H1 (cell line): ENCODE results near the gene ENO3. TPM values are rescaled to one million over a fixed set of nuclear protein-coding genes. Genes with fewer than 3 reads are reported as not detected.

Experiments used
- CTCF ChIA-PET: fragments of 300-600 bp; sonication (Branson Sonifier 250); formaldehyde crosslinking; loops from one replicate; lab custom pipeline; 2021; ENCODE audit not compliant: partially characterized antibody; lab: Charles Lee
- POLR2A ChIA-PET: fragments of 300-600 bp; sonication (Branson Sonifier 250); formaldehyde crosslinking; loops from one replicate; lab custom pipeline; 2021; ENCODE audit warnings: inconsistent platforms; ENCODE audit not compliant: partially characterized antibody; lab: Charles Lee
- DNase-seq, 2 experiments: peaks; one replicate each; pipeline versions ENCODE4 v3.0.0 to v3.0.0-alpha.2; 2010 to 2022; ENCODE audit warnings: low spot score in 2 of 2, low read depth in 1 of 2, mixed read lengths in 1 of 2
- FAIRE-seq: peaks from 2 replicates; lab custom pipeline; 2011; peaks lifted over from hg19 to GRCh38; lab: Jason Lieb, UNC
- H2AFZ ChIP-seq: 2 replicates; pipeline ENCODE4 v1.8.1; 2012; ENCODE audit warnings: low read length, inconsistent platforms
- H2AK5ac ChIP-seq: 2 replicates; pipeline ENCODE4 v1.6.1; 2013; ENCODE audit warnings: low read depth, low read length
- H2BK120ac ChIP-seq: replicated peaks from 2 replicates; pipeline ENCODE3; 2013; ENCODE audit warnings: low read depth, low read length, inconsistent platforms
- H2BK12ac ChIP-seq: 2 replicates; pipeline ENCODE4 v1.6.1; 2013; ENCODE audit warnings: low read depth, low read length
- H2BK15ac ChIP-seq: 2 replicates; pipeline ENCODE4 v1.6.1; 2013; ENCODE audit warnings: low read length
- H2BK20ac ChIP-seq: 2 replicates; pipeline ENCODE4 v1.6.1; 2013; ENCODE audit warnings: low read length
- H2BK5ac ChIP-seq: 2 replicates; pipeline ENCODE4 v1.6.1; 2013; ENCODE audit warnings: low read depth, low read length
- H3K14ac ChIP-seq: 2 replicates; pipeline ENCODE4 v1.6.1; 2013; ENCODE audit warnings: inconsistent platforms; ENCODE audit not compliant: insufficient read length
- H3K18ac ChIP-seq: 2 replicates; pipeline ENCODE4 v1.6.1; 2013; ENCODE audit warnings: low read length; ENCODE audit errors: extremely low read depth
- H3K23ac ChIP-seq: 2 replicates; pipeline ENCODE4 v1.6.1; 2013; ENCODE audit warnings: inconsistent platforms; ENCODE audit not compliant: insufficient read length
- H3K23me2 ChIP-seq: 2 replicates; pipeline ENCODE4 v1.6.1; 2013; ENCODE audit warnings: low read depth, low read length
- H3K27ac ChIP-seq: 2 replicates; pipeline ENCODE4 v1.6.1; 2011; ENCODE audit warnings: low read depth, low read length, inconsistent platforms
- H3K27me3 ChIP-seq, 4 experiments: replicated peaks in 1 of 4; 1 replicate in 1 of 4; 2 replicates in 3 of 4; pipeline versions ENCODE4 v1.6.1 to v1.8.1; 2011 to 2013; ENCODE audit warnings: low read length in 3 of 4, mild to moderate bottlenecking in 3 of 4, inconsistent platforms in 2 of 4, mixed read lengths in 2 of 4, moderate library complexity in 1 of 4; ENCODE audit not compliant: control insufficient read depth in 3 of 4, insufficient read depth in 3 of 4; ENCODE audit errors: extremely low read depth in 1 of 4
- H3K36me3 ChIP-seq, 4 experiments: 2 replicates each; pipeline versions ENCODE4 v1.6.1 to v1.8.1; 2011 to 2013; ENCODE audit warnings: mild to moderate bottlenecking in 4 of 4, low read length in 3 of 4, moderate library complexity in 2 of 4, control low read depth in 1 of 4, inconsistent platforms in 1 of 4; ENCODE audit not compliant: insufficient read depth in 4 of 4, control insufficient read depth in 2 of 4
- H3K4ac ChIP-seq: replicated peaks from 2 replicates; pipeline ENCODE3; 2013; ENCODE audit warnings: low read length, low read depth, mixed read lengths, inconsistent platforms; ENCODE audit not compliant: insufficient read length
- H3K4me1 ChIP-seq, 4 experiments: replicated peaks in 1 of 4; 1 replicate in 1 of 4; 2 replicates in 3 of 4; pipeline versions ENCODE4 v1.6.1 to v1.8.1; 2011 to 2013; ENCODE audit warnings: low read length in 3 of 4, inconsistent platforms in 2 of 4, mixed read lengths in 1 of 4; ENCODE audit not compliant: insufficient read depth in 4 of 4, control insufficient read depth in 3 of 4
- H3K4me2 ChIP-seq, 2 experiments: 2 replicates each; pipeline versions ENCODE4 v1.6.1 to v1.8.1; 2011 to 2013; ENCODE audit warnings: low read depth in 2 of 2, low read length in 2 of 2, control low read depth in 1 of 2, inconsistent platforms in 1 of 2, mild to moderate bottlenecking in 1 of 2; ENCODE audit not compliant: insufficient read depth in 1 of 2
- H3K4me3 ChIP-seq, 4 experiments: fragments of 200-600, 300-600 bp in 1 of 4; sonication (generic), shearing (Covaris generic), sonication (Bioruptor Twin) in 1 of 4; 2 replicates each; pipeline versions ENCODE4 v1.5.1 to v1.8.1; 2011 to 2016; ENCODE audit warnings: low read length in 4 of 4, low read depth in 3 of 4, control low read depth in 2 of 4, inconsistent platforms in 2 of 4, mild to moderate bottlenecking in 2 of 4, mixed read lengths in 1 of 4, moderate library complexity in 1 of 4; ENCODE audit not compliant: insufficient read depth in 2 of 4; ENCODE audit errors: extremely low read depth in 1 of 4
- H3K56ac ChIP-seq: replicated peaks from 2 replicates; pipeline ENCODE3; 2013; ENCODE audit warnings: low read depth, mild to moderate bottlenecking, mixed read lengths, low read length, inconsistent platforms; ENCODE audit not compliant: insufficient read length
- H3K79me1 ChIP-seq: 2 replicates; pipeline ENCODE4 v1.6.1; 2013; ENCODE audit warnings: low read depth, low read length, control low read depth
- H3K79me2 ChIP-seq, 2 experiments: 2 replicates each; pipeline versions ENCODE4 v1.6.1 to v1.8.1; 2012 to 2013; ENCODE audit warnings: low read length in 2 of 2, mild to moderate bottlenecking in 2 of 2, inconsistent platforms in 1 of 2; ENCODE audit not compliant: insufficient read depth in 2 of 2, control insufficient read depth in 1 of 2
- H3K9ac ChIP-seq, 4 experiments: replicated peaks in 1 of 4; 1 replicate in 1 of 4; 2 replicates in 3 of 4; pipeline versions ENCODE4 v1.6.1 to v1.8.1; 2011 to 2013; ENCODE audit warnings: low read depth in 3 of 4, low read length in 3 of 4, control low read depth in 2 of 4, mild to moderate bottlenecking in 2 of 4, moderate library complexity in 2 of 4, inconsistent platforms in 1 of 4; ENCODE audit errors: extremely low read depth in 1 of 4
- H3K9me3 ChIP-seq, 2 experiments: 2 replicates each; pipeline versions ENCODE4 v1.6.1 to v1.8.1; 2012 to 2013; ENCODE audit warnings: mild to moderate bottlenecking in 2 of 2, moderate library complexity in 2 of 2, control low read depth in 1 of 2, inconsistent platforms in 1 of 2, low read depth in 1 of 2, low read length in 1 of 2, mixed read lengths in 1 of 2; ENCODE audit not compliant: insufficient read depth in 2 of 2
- H4K20me1 ChIP-seq, 2 experiments: replicated peaks in 1 of 2; 2 replicates each; pipeline versions ENCODE3 to v1.8.1; 2011 to 2013; ENCODE audit warnings: inconsistent platforms in 2 of 2, low read length in 2 of 2, mild to moderate bottlenecking in 1 of 2; ENCODE audit not compliant: insufficient read depth in 2 of 2, control insufficient read depth in 1 of 2
- H4K5ac ChIP-seq: 2 replicates; pipeline ENCODE4 v1.6.1; 2013; ENCODE audit warnings: low read length, low read depth, mixed read lengths, inconsistent platforms; ENCODE audit not compliant: insufficient read length
- H4K8ac ChIP-seq: 2 replicates; pipeline ENCODE4 v1.8.0; 2013; ENCODE audit warnings: mild to moderate bottlenecking, moderate library complexity, low read length, inconsistent platforms; ENCODE audit not compliant: insufficient read depth; ENCODE audit errors: extremely low read depth
- H4K91ac ChIP-seq: replicated peaks from 2 replicates; pipeline ENCODE3; 2013; ENCODE audit warnings: low read length, mixed read lengths, inconsistent platforms; ENCODE audit not compliant: insufficient read length
- ATF2 ChIP-seq: IDR thresholded peaks from 2 replicates; pipeline ENCODE4 v1.6.1; 2012; ENCODE audit warnings: low read length, inconsistent platforms
- ATF3 ChIP-seq: IDR thresholded peaks from 2 replicates; pipeline ENCODE4 v1.6.1; 2011; ENCODE audit warnings: low read depth, mild to moderate bottlenecking, low read length; ENCODE audit not compliant: insufficient read depth
- TAF7 ChIP-seq: optimal IDR thresholded peaks from 2 replicates; pipeline ENCODE3; 2011; ENCODE audit warnings: low read depth, mild to moderate bottlenecking, inconsistent platforms, low read length, moderate library complexity, borderline replicate concordance
- WGBS, 2 experiments: shearing (Covaris generic) in 1 of 2; methylation state at CpG; one replicate each; pipeline versions ENCODE4 v1.1.6 to v1.1.7; 2013 to 2015; ENCODE audit warnings: low lambda C conversion rate in 2 of 2, mixed read lengths in 2 of 2, inconsistent platforms in 1 of 2, low coverage in 1 of 2, missing lambda C conversion rate in 1 of 2; ENCODE audit not compliant: insufficient replicate concordance in 2 of 2, insufficient coverage in 1 of 2, insufficient read length in 1 of 2; ENCODE audit errors: extremely low coverage in 1 of 2, missing lambda C conversion rate in 1 of 2; 5-methylcytosine and 5-hydroxymethylcytosine counted together
- polyA plus RNA-seq, 7 experiments: library from polyadenylated mRNA; depleted of rRNA in 3 of 7; stranded (reverse) in 5 of 7; unstranded in 2 of 7; fragments of >200 nt in 5 of 7; fragments of 200-250 nt in 2 of 7; gene quantifications; 1 replicate in 5 of 7; 2 replicates in 1 of 7; 4 replicates in 1 of 7; pipeline versions ENCODE4 v1.2.1 to v1.2.3, GENCODE V29; 2011 to 2013; ENCODE audit warnings: missing spikeins in 2 of 7, mixed read lengths in 2 of 7
- total RNA-seq: library from RNA; stranded (reverse); fragmentation: NEBNext Ultra II Directional; extraction: Animal tissue kit (Norgen Biotek cat#: 25700); gene quantifications from 2 replicates; pipeline ENCODE4 v1.2.1, GENCODE V29; 2021

ENO3 gene
- total and polyA plus RNA-seq, 2 of the 8 experiments (the other 6 are each of a cell fraction or from before 2014, with no cell fraction given) = 25.0 to 25.7 TPM

GRCh38 chr17:4908301-4908700, 42.6 kb upstream of the ENO3 start:
- H3K4me1 ChIP-seq = peaks cover 2 to 12% (median 4%) of the 10 kb centered on the region in 4 experiments; a peak in 6 of 7 replicates
- peak overlapping the region; percentile 93 for H4K91ac ChIP-seq
- H3K9me3 ChIP-seq = no peaks in the 10 kb centered on the region
- DNase-seq (no peak), FAIRE-seq (no peak)
- H2AFZ ChIP-seq = 0 out of 2 replicates have a peak overlapping the region, but pooled peaks have one; percentile 3
- peak overlapping the region; percentile 84; the same call in 1 of the 2 replicates for H2AK5ac ChIP-seq
- H4K20me1 ChIP-seq = peaks cover 0 to 3% of the 10 kb centered on the region in 2 experiments
- peaks cover 6% of the 10 kb centered on the region; the same call in 1 of the 2 replicates for H3K23me2 ChIP-seq
- POLR2A ChIA-PET = interaction anchor here (0.7 to 4.4 kb wide), 12 partner anchors 12 to 200 kb away, joined by 3 to 23 read pairs (median 10); partner anchors contain the start of genes PFN1, RNF167, SLC25A11 and SPAG7
- peak overlapping the region; percentile 88; the same call in 1 of the 2 replicates for H2BK5ac ChIP-seq
- 63% methylated on average over 10 of the region's 10 CpGs; no CpG with 5 or more reads in 1 of the 2 experiments for WGBS, 2 experiments
- no peak overlapping the region for H3K23ac ChIP-seq
- CTCF ChIA-PET = interaction anchor here (0.6 to 3.4 kb wide), 28 partner anchors 9 to 292 kb away, joined by 3 to 33 read pairs (median 4); partner anchors contain the start of genes C17orf107, CAMTA2, ENO3 and RNF167
- H3K27me3 ChIP-seq = no peaks in the 10 kb centered on the region
- no peak overlapping the region for H3K9ac ChIP-seq
- H4K5ac ChIP-seq = peak overlapping the region; percentile 4
- H3K18ac ChIP-seq = peak overlapping the region; percentile 38; the same call in 1 of the 2 replicates
- no peak overlapping the region for H3K4ac ChIP-seq
- H2BK20ac ChIP-seq = peak overlapping the region; percentile 66; the same call in 1 of the 2 replicates
- peak overlapping the region; percentile 60 for H4K8ac ChIP-seq
- peak overlapping the region; percentile 95; the same call in 1 of the 2 replicates for H2BK12ac ChIP-seq
- H2BK15ac ChIP-seq = peak overlapping the region; percentile 92; the same call in 1 of the 2 replicates
- no peak overlapping the region for H3K4me3 ChIP-seq
- H2BK120ac ChIP-seq = peak overlapping the region; percentile 43
- H3K4me2 ChIP-seq = peak overlapping the region in 1 of 2 experiments; percentile 3; a peak in 1 of 4 replicates
- no peak overlapping the region for H3K27ac ChIP-seq
- TF ChIP-seq ATF3 = no peak
- no peak for TF ChIP-seq TAF7
- no peak for TF ChIP-seq ATF2
- no peak overlapping the region for H3K14ac ChIP-seq
- H3K56ac ChIP-seq = peak overlapping the region; percentile 75
- H3K79me1 ChIP-seq = no peaks in the 10 kb centered on the region
- H3K79me2 ChIP-seq = no peaks in the 10 kb centered on the region
- no peaks in the 10 kb centered on the region for H3K36me3 ChIP-seq
